Calu3 (cell line): ENCODE data around the gene PRKCA. TPM values are rescaled to one million over a fixed set of nuclear protein-coding genes. Genes with fewer than 3 reads are reported as not detected.

Experiments used
- BruUV-seq: library from RNA; stranded (reverse); fragments of 400-500 nt; replicated peaks from 2 replicates; lab custom pipeline; 2021; lab: Mats Ljungman, UMichigan
- CTCF ChIA-PET: fragments of 300-600 bp; sonication (Branson Sonifier 250); formaldehyde crosslinking; loops from one replicate; lab custom pipeline; 2022; ENCODE audit warnings: antibody characterized with exemption; lab: Charles Lee
- DNase-seq: peaks from one replicate; pipeline ENCODE4 v3.0.0; 2022
- H3K27ac Mint-ChIP-seq: one replicate; pipeline ENCODE4 v1.8.0; 2022; ENCODE audit warnings: mixed read lengths; ENCODE audit not compliant: unreplicated experiment
- H3K27me3 Mint-ChIP-seq: one replicate; pipeline ENCODE4 v1.8.0; 2022; ENCODE audit warnings: mixed read lengths; ENCODE audit not compliant: unreplicated experiment
- H3K36me3 Mint-ChIP-seq: one replicate; pipeline ENCODE4 v1.8.0; 2022; ENCODE audit warnings: mild to moderate bottlenecking, moderate library complexity, mixed read lengths; ENCODE audit not compliant: insufficient read depth, unreplicated experiment
- H3K4me1 Mint-ChIP-seq: one replicate; pipeline ENCODE4 v1.8.0; 2022; ENCODE audit warnings: mild to moderate bottlenecking, low read depth, mixed read lengths; ENCODE audit not compliant: unreplicated experiment
- H3K4me3 Mint-ChIP-seq: one replicate; pipeline ENCODE4 v1.8.0; 2022; ENCODE audit warnings: mild to moderate bottlenecking, low read depth, moderate library complexity, mixed read lengths; ENCODE audit not compliant: unreplicated experiment
- H3K9me3 Mint-ChIP-seq: one replicate; pipeline ENCODE4 v1.8.0; 2022; ENCODE audit warnings: low read depth, mixed read lengths; ENCODE audit not compliant: unreplicated experiment
- intact Hi-C: fragments of 100-400 bp; cut with micrococcal nuclease; formaldehyde crosslinking; loops from one replicate; pipeline ENCODE4 v1.10.0; 2022; ENCODE audit not compliant: unreplicated experiment
- total RNA-seq: library from RNA; stranded (reverse); gene quantifications from 2 replicates; pipeline ENCODE4 v1.2.3, GENCODE V29; 2022
- TF ChIP-seq, protein P1 (sequence below): fragments of 200-600 bp; IDR thresholded peaks from one replicate; pipeline ENCODE4 v1.8.0; 2022; ENCODE audit warnings: antibody characterized with exemption; ENCODE audit not compliant: unreplicated experiment

PRKCA gene
- total RNA-seq, 1 experiment from 2014 or later = 126 TPM

DNA sequence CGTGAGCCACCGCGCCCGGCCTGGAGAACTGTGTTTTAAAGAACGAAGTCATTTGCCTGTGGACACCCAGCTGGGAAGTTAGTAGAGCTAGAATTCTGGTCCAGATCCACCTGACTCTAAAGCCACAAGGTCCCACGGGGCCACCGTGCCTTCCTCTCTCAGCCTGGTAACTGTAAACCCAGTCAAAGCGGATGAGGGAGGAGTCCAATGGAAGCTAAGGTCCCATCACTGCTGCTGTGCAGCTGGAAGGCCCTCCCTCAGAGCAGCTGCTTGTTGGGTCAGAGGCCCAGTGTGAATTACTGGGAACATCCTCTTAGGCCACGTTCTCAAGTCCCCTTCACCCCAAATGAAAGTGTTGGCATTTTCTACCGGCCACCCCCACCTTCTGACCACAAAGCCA is 483.7 kb downstream of the PRKCA start:
- no peaks in the 10 kb centered on the region for H3K4me1 Mint-ChIP-seq
- H3K4me3 Mint-ChIP-seq = no peak overlapping the region
- TF ChIP-seq, protein P1, sequence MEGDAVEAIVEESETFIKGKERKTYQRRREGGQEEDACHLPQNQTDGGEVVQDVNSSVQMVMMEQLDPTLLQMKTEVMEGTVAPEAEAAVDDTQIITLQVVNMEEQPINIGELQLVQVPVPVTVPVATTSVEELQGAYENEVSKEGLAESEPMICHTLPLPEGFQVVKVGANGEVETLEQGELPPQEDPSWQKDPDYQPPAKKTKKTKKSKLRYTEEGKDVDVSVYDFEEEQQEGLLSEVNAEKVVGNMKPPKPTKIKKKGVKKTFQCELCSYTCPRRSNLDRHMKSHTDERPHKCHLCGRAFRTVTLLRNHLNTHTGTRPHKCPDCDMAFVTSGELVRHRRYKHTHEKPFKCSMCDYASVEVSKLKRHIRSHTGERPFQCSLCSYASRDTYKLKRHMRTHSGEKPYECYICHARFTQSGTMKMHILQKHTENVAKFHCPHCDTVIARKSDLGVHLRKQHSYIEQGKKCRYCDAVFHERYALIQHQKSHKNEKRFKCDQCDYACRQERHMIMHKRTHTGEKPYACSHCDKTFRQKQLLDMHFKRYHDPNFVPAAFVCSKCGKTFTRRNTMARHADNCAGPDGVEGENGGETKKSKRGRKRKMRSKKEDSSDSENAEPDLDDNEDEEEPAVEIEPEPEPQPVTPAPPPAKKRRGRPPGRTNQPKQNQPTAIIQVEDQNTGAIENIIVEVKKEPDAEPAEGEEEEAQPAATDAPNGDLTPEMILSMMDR = no peak
- H3K36me3 Mint-ChIP-seq = peaks cover 18% of the 10 kb centered on the region
- no peaks in the 10 kb centered on the region for H3K27me3 Mint-ChIP-seq
- BruUV-seq = no TSS peak
- H3K9me3 Mint-ChIP-seq = no peaks in the 10 kb centered on the region
- intact Hi-C loops = no loop called here
- no peak for DNase-seq
- CTCF ChIA-PET = no interaction called here
- H3K27ac Mint-ChIP-seq = no peak overlapping the region

DNA sequence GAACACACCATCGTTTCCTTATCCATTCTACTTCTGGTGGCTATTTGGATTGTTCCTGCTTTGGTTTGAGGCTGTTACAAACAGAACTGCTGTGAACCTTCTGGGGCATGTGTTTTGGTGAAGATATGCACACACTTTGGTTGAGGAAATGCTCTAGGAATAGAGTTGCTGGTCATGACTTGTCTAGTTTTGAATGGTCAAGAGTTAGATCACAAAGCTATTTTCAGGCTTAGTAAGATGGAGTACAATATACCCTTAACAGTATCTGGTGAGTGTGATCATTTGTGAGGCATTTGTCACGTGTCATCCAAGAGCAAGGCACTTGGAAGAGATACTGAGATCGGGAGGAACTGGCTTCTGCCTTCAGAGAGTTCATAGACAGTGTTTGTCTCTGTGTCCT is 485.5 kb downstream of the PRKCA start:
- CTCF ChIA-PET = no interaction called here
- Mint-ChIP-seq H3K9me3 (no peaks in the 10 kb centered on the region), H3K4me1 (no peaks in the 10 kb centered on the region), H3K36me3 (peaks cover 18% of the 10 kb centered on the region), H3K27me3 (no peaks in the 10 kb centered on the region), H3K27ac (no peak overlapping the region), H3K4me3 (no peak overlapping the region)
- intact Hi-C loops = no loop called here
- BruUV-seq = no TSS peak
- DNase-seq = no peak
- TF ChIP-seq, protein P1 = no peak

DNA sequence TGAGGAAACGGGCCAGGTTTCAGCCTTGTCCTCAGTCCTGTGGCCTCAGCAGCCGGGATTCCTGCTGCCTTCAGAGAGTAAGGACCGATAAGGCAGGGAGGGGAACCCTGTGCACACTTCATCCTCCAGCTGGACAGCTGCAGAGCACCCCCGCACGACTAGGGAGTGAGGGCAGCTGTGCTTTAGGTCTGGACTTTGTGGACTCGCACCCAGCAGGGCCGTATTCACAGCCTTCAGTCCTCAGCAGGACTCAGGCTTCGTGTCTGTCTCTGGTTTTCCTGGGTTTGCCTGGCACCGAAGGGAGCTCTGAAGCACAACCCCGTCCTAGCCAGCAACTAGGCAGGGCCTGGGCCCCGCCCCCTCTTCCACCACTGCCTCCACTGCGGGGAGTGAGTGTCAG is 486.7 kb downstream of the PRKCA start:
- intact Hi-C loops = no loop called here
- CTCF ChIA-PET = no interaction called here
- Mint-ChIP-seq H3K4me1 (peaks cover 7% of the 10 kb centered on the region), H3K27ac (no peak overlapping the region), H3K9me3 (no peaks in the 10 kb centered on the region), H3K36me3 (peaks cover 27% of the 10 kb centered on the region), H3K27me3 (no peaks in the 10 kb centered on the region), H3K4me3 (no peak overlapping the region)
- TF ChIP-seq, protein P1 = no peak
- DNase-seq = no peak
- no TSS peak for BruUV-seq

DNA sequence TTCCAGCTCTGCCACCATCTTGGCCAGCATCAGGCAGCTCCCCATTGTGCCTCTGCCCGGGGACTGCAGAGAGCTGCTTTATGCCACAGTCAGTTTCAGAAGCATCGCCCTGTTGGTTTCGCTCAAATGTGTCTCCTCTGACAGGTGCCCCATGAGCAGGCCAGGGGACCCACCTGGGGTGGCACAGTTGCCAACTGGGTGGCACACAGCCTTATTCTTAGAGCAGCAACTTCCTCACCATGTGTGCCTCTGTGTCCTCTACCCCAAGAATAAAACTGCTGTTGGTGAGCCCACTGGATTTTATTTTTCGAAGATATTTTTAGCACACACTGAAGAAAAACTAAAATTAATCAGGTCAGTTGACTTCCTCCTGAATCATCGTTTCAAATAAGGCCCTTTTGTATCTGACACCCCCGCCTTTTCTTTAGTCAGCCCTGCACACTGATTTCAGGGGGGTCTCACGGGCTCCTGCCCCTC is 487.6 kb downstream of the PRKCA start:
- no peak for DNase-seq
- H3K4me3 Mint-ChIP-seq = no peak overlapping the region
- CTCF ChIA-PET = no interaction called here
- H3K27ac Mint-ChIP-seq = no peak overlapping the region
- H3K9me3 Mint-ChIP-seq = no peaks in the 10 kb centered on the region
- H3K27me3 Mint-ChIP-seq = no peaks in the 10 kb centered on the region
- intact Hi-C loops = no loop called here
- peaks cover 7% of the 10 kb centered on the region for H3K4me1 Mint-ChIP-seq
- BruUV-seq = no TSS peak
- TF ChIP-seq, protein P1 = no peak
- peaks cover 29% of the 10 kb centered on the region for H3K36me3 Mint-ChIP-seq
